Esophagus muscularis mucosa (tissue), 3 donors: ENCODE measurements around the gene ABCC4.

Experiments used
- CTCF ChIP-seq, 3 experiments: fragments of 200-600 bp in 2 of 3; fragments of 450-650 bp in 1 of 3; sonication (generic) in 2 of 3; IDR thresholded peaks; one replicate each; pipeline ENCODE4 v1.5.1; 2017 to 2019; ENCODE audit warnings: antibody characterized with exemption in 3 of 3, mild to moderate bottlenecking in 2 of 3, moderate library complexity in 1 of 3
- POLR2A ChIP-seq: fragments of 450-650 bp; IDR thresholded peaks from one replicate; pipeline ENCODE4 v1.6.1; 2017; ENCODE audit warnings: antibody characterized with exemption, moderate library complexity, mild to moderate bottlenecking, low read depth

DNA sequence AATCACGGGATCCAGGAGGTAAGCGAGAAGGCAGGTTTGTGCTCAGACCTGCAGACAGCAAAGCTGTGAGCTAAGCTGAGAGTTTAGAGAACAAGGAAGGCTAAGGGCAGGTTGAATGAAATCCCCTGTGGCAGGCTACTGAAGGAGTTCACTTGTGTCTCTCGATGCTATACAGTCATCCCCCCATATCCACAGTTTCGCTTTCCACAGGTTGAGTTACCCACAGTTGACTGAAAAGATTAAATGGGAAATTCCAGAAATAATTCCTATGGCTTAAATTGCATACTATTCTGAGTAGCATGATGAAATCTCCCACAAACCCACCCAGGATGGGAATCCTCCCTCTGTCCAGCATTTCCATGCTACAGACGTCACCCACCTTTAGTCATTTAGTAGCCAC lies 49.6 kb downstream of the ABCC4 start:
- TF ChIP-seq CTCF (IDR thresholded peaks at IDR 0.05) (no peak), POLR2A (no peak)
